IMR-90 (cell line): ENCODE results near the gene OGFOD1. TPM values are rescaled to one million over a fixed set of nuclear protein-coding genes. Genes with fewer than 3 reads are reported as not detected.

Experiments
- ATAC-seq: fragments of 200-7000 bp; cut with Tn5 transposase; 2 replicates; pipeline ENCODE4 v1.9.1; 2020; ENCODE audit warnings: low read depth, mild to moderate bottlenecking, moderate library complexity
- BruUV-seq: library from RNA; stranded (reverse); fragments of 400-500 nt; replicated peaks from 2 replicates; lab custom pipeline; 2021; lab: Mats Ljungman, UMichigan
- CTCF ChIA-PET: fragments of 300-600 bp; formaldehyde crosslinking; extraction: SDS; loops from one replicate; lab custom pipeline; 2021; ENCODE audit warnings: antibody characterized with exemption; lab: Yijun Ruan, JAX
- POLR2A ChIA-PET: fragments of 300-600 bp; sonication (Branson Sonifier 250); formaldehyde crosslinking; loops from one replicate; lab custom pipeline; 2022; ENCODE audit warnings: antibody characterized with exemption; ENCODE audit not compliant: unreplicated experiment; lab: Charles Lee
- DNase-seq: peaks from one replicate; pipeline ENCODE4 v3.0.0; 2013
- H2AFZ ChIP-seq: replicated peaks from 2 replicates; pipeline ENCODE3; 2013; ENCODE audit warnings: low read length, mild to moderate bottlenecking; ENCODE audit not compliant: poor library complexity
- H2AK5ac ChIP-seq: 2 replicates; pipeline ENCODE4 v1.6.1; 2013; ENCODE audit warnings: low read depth, low read length, inconsistent platforms
- H2AK9ac ChIP-seq: replicated peaks from 2 replicates; pipeline ENCODE3; 2013; ENCODE audit warnings: mild to moderate bottlenecking, low read depth, low read length, moderate library complexity; ENCODE audit not compliant: poor library complexity
- H2BK120ac ChIP-seq: 2 replicates; pipeline ENCODE4 v1.6.1; 2013; ENCODE audit warnings: low read depth, low read length, inconsistent platforms
- H2BK15ac ChIP-seq: 3 replicates; pipeline ENCODE4 v1.6.1; 2013; ENCODE audit warnings: low read depth, low read length, inconsistent platforms
- H2BK20ac ChIP-seq: 2 replicates; pipeline ENCODE4 v1.6.1; 2013; ENCODE audit warnings: low read depth, mild to moderate bottlenecking, inconsistent platforms, low read length, moderate library complexity
- H2BK5ac ChIP-seq: 2 replicates; pipeline ENCODE4 v1.6.1; 2013; ENCODE audit warnings: mild to moderate bottlenecking, low read depth, low read length, inconsistent platforms; ENCODE audit not compliant: poor library complexity, severe bottlenecking
- H3K14ac ChIP-seq: replicated peaks from 2 replicates; pipeline ENCODE4 v1.6.1; 2013; ENCODE audit warnings: low read depth, low read length, inconsistent platforms
- H3K18ac ChIP-seq: 2 replicates; pipeline ENCODE4 v1.6.1; 2013; ENCODE audit warnings: low read depth, low read length, control low read depth
- H3K23ac ChIP-seq: 2 replicates; pipeline ENCODE4 v1.6.1; 2013; ENCODE audit warnings: low read depth, low read length, inconsistent platforms
- H3K27ac ChIP-seq: 2 replicates; pipeline ENCODE4 v1.5.1; 2013; ENCODE audit warnings: mild to moderate bottlenecking, control low read depth, low read length; ENCODE audit not compliant: insufficient read depth
- H3K27me3 ChIP-seq: 2 replicates; pipeline ENCODE4 v1.6.1; 2013; ENCODE audit warnings: low read length; ENCODE audit not compliant: control insufficient read depth, insufficient read depth
- H3K36me3 ChIP-seq: 2 replicates; pipeline ENCODE4 v1.6.1; 2013; ENCODE audit warnings: low read length, mixed read lengths; ENCODE audit not compliant: control insufficient read depth, insufficient read depth
- H3K4ac ChIP-seq: 2 replicates; pipeline ENCODE4 v1.6.1; 2013; ENCODE audit warnings: low read depth, low read length, inconsistent platforms
- H3K4me1 ChIP-seq: 2 replicates; pipeline ENCODE4 v1.6.1; 2013; ENCODE audit warnings: low read length, mixed read lengths; ENCODE audit not compliant: control insufficient read depth, insufficient read depth
- H3K4me2 ChIP-seq: 2 replicates; pipeline ENCODE4 v1.6.1; 2013; ENCODE audit warnings: low read depth, mild to moderate bottlenecking, control low read depth, low read length, moderate library complexity
- H3K4me3 ChIP-seq: 2 replicates; pipeline ENCODE4 v1.5.1; 2013; ENCODE audit warnings: low read depth, mild to moderate bottlenecking, control low read depth, low read length, moderate library complexity; ENCODE audit not compliant: insufficient read depth
- H3K56ac ChIP-seq: 2 replicates; pipeline ENCODE4 v1.6.1; 2013; ENCODE audit warnings: low read length, inconsistent platforms; ENCODE audit not compliant: insufficient read depth; ENCODE audit errors: extremely low read depth
- H3K79me1 ChIP-seq, 2 experiments: 2 replicates each; pipeline ENCODE4 v1.6.1; 2013; ENCODE audit warnings: low read length in 2 of 2, inconsistent platforms in 1 of 2, low read depth in 1 of 2
- H3K9ac ChIP-seq: 2 replicates; pipeline ENCODE4 v1.6.1; 2013; ENCODE audit warnings: low read depth, low read length, control low read depth
- H3K9me1 ChIP-seq: 2 replicates; pipeline ENCODE4 v1.6.1; 2013; ENCODE audit warnings: low read length, inconsistent platforms; ENCODE audit not compliant: insufficient read depth
- H3K9me3 ChIP-seq: 2 replicates; pipeline ENCODE4 v1.6.1; 2013; ENCODE audit warnings: low read length; ENCODE audit not compliant: control insufficient read depth, insufficient read depth
- H4K20me1 ChIP-seq: 2 replicates; pipeline ENCODE4 v1.6.1; 2013; ENCODE audit warnings: low read length, inconsistent platforms; ENCODE audit not compliant: insufficient read depth
- H4K5ac ChIP-seq: 2 replicates; pipeline ENCODE4 v1.6.1; 2013; ENCODE audit warnings: mild to moderate bottlenecking, low read depth, low read length, control low read depth
- H4K8ac ChIP-seq, 2 experiments: 2 replicates each; pipeline ENCODE4 v1.6.1; 2013; ENCODE audit warnings: low read depth in 2 of 2, low read length in 2 of 2, control low read depth in 1 of 2, inconsistent platforms in 1 of 2
- H4K91ac ChIP-seq: 2 replicates; pipeline ENCODE4 v1.6.1; 2013; ENCODE audit warnings: low read depth, low read length, inconsistent platforms; ENCODE audit not compliant: insufficient read depth
- NFE2L2 ChIP-seq: fragments of 150-350 bp; IDR thresholded peaks from 2 replicates; pipeline ENCODE4 v1.6.1; 2016; ENCODE audit warnings: low read depth, mild to moderate bottlenecking, low read length
- RAD21 ChIP-seq: IDR thresholded peaks from 2 replicates; pipeline ENCODE4 v1.6.1; 2012; ENCODE audit warnings: low read length, improper control_type of control experiment
- WGBS, 2 experiments: methylation state at CpG; one replicate each; pipeline versions ENCODE4 v1.1.5 to v1.1.7; 2013; ENCODE audit warnings: missing lambda C conversion rate in 2 of 2; ENCODE audit not compliant: insufficient read length in 1 of 2; ENCODE audit errors: extremely low coverage in 2 of 2; 5-methylcytosine and 5-hydroxymethylcytosine counted together
- dilution Hi-C: fragments of 300-500 bp; cut with HindIII; formaldehyde crosslinking; loops from one replicate; pipeline ENCODE4 v1.14.3; 2018; ENCODE audit warnings: low sequenced_read_pairs; ENCODE audit not compliant: unreplicated experiment
- in situ Hi-C: fragments of 300-500 bp; cut with MboI; formaldehyde crosslinking; loops from 3 replicates; pipeline ENCODE4 v1.14.3; 2019; ENCODE audit warnings: low sequenced_read_pairs, inconsistent platforms, mixed read lengths
- intact Hi-C: fragments of 100-400 bp; cut with micrococcal nuclease; formaldehyde crosslinking; loops from 2 replicates; pipeline ENCODE4 v1.10.0; 2022
- polyA plus RNA-seq, 3 experiments: library from polyadenylated mRNA; depleted of rRNA; stranded (reverse); fragments of >200 nt; gene quantifications; 2 replicates each; pipeline ENCODE4 v1.2.3, GENCODE V29; 2012; ENCODE audit warnings: low replicate concordance in 1 of 3
- total RNA-seq: library from RNA; depleted of rRNA; stranded (reverse); fragments of >200 nt; gene quantifications from 2 replicates; pipeline ENCODE4 v1.2.3, GENCODE V29; 2012
- TF ChIP-seq, protein P1 (sequence below): fragments of 150-350 bp; IDR thresholded peaks from 2 replicates; pipeline ENCODE4 v1.6.1; 2017; ENCODE audit warnings: mild to moderate bottlenecking, antibody characterized with exemption, low read length, low read depth

The OGFOD1 gene
- total and polyA plus RNA-seq, 2 of the 4 experiments (the other 2 are of a cell fraction), result 43.5 to 103 TPM

DNA sequence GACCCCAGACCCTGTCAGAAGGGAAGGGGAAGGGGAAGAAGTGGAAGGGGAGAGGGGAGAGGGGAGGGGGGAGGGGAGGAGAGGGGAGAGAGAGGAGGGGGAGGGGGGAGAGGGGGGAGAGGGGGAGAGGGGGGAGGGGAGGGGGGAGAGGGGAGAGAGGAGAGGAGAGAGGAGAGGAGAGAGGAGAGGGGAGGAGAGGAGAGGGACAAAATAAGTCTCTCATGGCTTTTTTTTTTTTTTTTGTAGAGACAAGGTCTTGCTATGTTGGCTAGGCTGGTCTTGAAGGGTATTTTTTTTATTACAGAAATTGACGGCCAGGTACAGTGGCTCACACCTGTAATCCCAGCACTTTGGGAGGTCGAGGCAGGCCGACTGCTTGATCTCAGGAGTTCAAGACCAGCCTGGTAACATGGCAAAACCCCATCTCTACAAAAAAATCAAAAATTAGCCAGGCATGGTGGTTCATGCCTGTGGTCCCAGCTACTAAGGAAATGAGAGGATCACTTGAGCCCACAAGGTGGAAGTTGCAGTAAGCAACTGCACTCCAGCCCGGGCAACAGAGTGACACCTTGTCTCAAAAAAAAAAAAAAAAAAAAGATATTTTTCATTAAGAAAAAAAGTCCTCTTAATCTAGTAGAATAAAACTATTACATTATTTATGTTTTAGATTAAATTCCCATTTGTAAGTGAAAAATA, 45.2 kb upstream of the OGFOD1 start:
- H3K4me2 ChIP-seq, result no peak overlapping the region
- H3K9me3 ChIP-seq, result no peaks in the 10 kb centered on the region
- H3K4ac ChIP-seq, result no peak overlapping the region
- WGBS, 2 experiments, result no CpG with 5 or more reads among the region's 4 CpGs
- TF ChIP-seq, protein P1, sequence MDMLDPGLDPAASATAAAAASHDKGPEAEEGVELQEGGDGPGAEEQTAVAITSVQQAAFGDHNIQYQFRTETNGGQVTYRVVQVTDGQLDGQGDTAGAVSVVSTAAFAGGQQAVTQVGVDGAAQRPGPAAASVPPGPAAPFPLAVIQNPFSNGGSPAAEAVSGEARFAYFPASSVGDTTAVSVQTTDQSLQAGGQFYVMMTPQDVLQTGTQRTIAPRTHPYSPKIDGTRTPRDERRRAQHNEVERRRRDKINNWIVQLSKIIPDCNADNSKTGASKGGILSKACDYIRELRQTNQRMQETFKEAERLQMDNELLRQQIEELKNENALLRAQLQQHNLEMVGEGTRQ, result no peak
- no peak for TF ChIP-seq NFE2L2
- TF ChIP-seq RAD21, result no peak
- peaks cover 28 to 40% of the 10 kb centered on the region in 2 experiments for H3K79me1 ChIP-seq
- no peak overlapping the region for H3K9ac ChIP-seq
- peaks cover 38% of the 10 kb centered on the region for H3K36me3 ChIP-seq
- no peak overlapping the region for H2BK20ac ChIP-seq
- H3K4me1 ChIP-seq, result no peaks in the 10 kb centered on the region
- H2AK9ac ChIP-seq, result no peak overlapping the region
- in situ Hi-C loops, result no loop called here
- no peak overlapping the region for H3K4me3 ChIP-seq
- H3K23ac ChIP-seq, result no peak overlapping the region
- H4K5ac ChIP-seq, result no peak overlapping the region
- H2AK5ac ChIP-seq, result no peak overlapping the region
- H3K14ac ChIP-seq, result no peak overlapping the region
- no peaks in the 10 kb centered on the region for H4K20me1 ChIP-seq
- H4K91ac ChIP-seq, result no peak overlapping the region
- dilution Hi-C loops, result no loop called here
- DNase-seq (no peak), ATAC-seq (no peak)
- no peak overlapping the region for H4K8ac ChIP-seq
- intact Hi-C loops, result no loop called here
- H3K56ac ChIP-seq, result no peak overlapping the region
- H2BK120ac ChIP-seq, result no peak overlapping the region
- H2AFZ ChIP-seq, result no peak overlapping the region
- ChIA-PET POLR2A (no interaction called here), CTCF (no interaction called here)
- no peak overlapping the region for H3K18ac ChIP-seq
- peaks cover 7% of the 10 kb centered on the region for H3K9me1 ChIP-seq
- no peak overlapping the region for H2BK5ac ChIP-seq
- no TSS peak for BruUV-seq
- no peaks in the 10 kb centered on the region for H3K27me3 ChIP-seq
- H3K27ac ChIP-seq, result no peak overlapping the region
- H2BK15ac ChIP-seq, result no peak overlapping the region
